NCI-H1105 treated with DMSO at 0.1 percent for 48 hours (cell line): ENCODE measurements around the gene EMC9.
"Not testable (repeated sequence)": the region's sequence is repeated elsewhere in the genome, so short reads cannot be mapped to it uniquely, and the experiment has no call there.

Experiments
- DNase-seq: peaks from one replicate; lab custom pipeline; 2025; lab: John Stamatoyannopoulos, UW

Gene EMC9

GRCh38 chr14:24108336-24108874 lies 33.0 kb downstream of the EMC9 start:
- DNase-seq = no peak

GRCh38 chr14:24106672-24107271 lies 34.6 kb downstream of the EMC9 start:
- DNase-seq = no peak

- not testable (repeated sequence) for DNase-seq
Measured at GRCh38 chr14:24105609-24106239, 35.7 kb downstream of the EMC9 start.

GRCh38 chr14:24103451-24103850 lies 37.9 kb downstream of the EMC9 start:
- no peak for DNase-seq

DNA sequence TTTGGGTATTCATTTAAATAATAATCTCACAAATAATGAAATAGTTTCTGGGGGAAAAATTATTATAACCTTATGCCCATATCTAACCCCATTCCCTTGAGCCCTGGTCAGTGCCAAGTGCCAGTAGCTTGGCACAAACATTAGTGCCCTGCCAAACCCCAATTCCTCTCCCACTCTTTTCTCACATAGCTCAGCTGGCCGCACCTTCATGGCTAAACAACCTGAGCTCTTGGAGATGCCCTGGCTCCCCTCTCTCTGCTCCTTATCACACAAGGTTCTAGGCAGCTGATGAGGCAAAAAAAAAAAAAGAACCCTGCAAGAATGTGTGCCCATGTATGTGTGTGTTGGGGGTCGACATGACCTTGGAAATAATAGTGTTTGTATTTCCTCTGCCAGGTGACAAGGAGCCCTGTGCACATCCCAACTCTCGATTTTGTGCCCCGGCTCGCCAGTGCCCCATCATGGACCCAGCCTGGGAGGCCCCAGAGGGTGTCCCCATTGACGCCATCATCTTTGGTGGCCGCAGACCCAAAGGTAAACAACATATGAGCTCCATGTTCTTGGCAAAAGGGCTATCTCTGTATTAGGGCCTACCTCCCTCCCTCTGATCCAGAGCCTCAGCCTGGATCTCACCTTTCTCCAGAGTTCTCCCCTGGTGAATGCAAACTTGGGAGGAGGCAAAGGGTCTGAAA lies 38.9 kb downstream of the EMC9 start:
- DNase-seq = no peak

GRCh38 chr14:24100982-24101494 lies 40.4 kb downstream of the EMC9 start:
- DNase-seq = no peak

DNA sequence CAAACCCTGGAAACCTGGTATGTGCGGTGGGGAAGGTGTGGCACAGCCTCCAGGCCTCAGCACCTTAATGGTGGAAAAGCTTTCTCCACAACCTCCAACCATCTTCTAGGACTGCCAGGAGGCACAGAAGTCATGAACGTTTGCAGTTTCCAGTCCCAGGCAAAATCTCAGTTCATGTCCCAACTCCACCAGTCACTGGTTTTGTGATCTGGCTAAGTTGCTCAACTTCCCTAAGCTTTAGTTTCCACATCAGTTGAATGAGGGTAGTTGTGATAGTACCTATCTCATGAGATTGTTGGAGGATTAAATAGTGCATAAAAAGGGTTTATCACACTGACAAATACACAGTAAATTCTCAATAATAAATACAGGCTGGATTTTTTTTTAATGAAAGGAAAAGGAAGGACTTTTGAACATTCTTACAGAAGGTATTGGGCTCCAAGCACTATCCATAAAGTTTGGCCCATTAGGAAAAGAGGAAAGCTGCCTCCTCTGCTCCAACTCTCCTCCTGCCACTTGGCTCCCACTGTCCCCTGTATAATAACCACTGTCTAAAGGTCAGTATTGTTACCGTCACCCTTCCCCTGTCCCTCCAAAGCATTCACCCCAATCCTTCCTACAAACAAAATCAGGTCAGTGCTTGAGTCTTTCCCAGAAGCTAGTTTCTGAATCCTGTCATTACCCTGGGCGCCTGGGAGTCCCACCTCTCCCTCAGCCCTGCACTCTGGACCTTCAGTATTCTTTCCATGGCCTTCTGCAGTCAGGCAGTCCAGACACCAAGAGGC lies 41.0 kb downstream of the EMC9 start:
- no peak for DNase-seq

GRCh38 chr14:24098927-24099813 lies 42.2 kb downstream of the EMC9 start:
- DNase-seq = no peak

GRCh38 chr14:24098229-24098926 lies 43.0 kb downstream of the EMC9 start:
- DNase-seq = no peak

DNA sequence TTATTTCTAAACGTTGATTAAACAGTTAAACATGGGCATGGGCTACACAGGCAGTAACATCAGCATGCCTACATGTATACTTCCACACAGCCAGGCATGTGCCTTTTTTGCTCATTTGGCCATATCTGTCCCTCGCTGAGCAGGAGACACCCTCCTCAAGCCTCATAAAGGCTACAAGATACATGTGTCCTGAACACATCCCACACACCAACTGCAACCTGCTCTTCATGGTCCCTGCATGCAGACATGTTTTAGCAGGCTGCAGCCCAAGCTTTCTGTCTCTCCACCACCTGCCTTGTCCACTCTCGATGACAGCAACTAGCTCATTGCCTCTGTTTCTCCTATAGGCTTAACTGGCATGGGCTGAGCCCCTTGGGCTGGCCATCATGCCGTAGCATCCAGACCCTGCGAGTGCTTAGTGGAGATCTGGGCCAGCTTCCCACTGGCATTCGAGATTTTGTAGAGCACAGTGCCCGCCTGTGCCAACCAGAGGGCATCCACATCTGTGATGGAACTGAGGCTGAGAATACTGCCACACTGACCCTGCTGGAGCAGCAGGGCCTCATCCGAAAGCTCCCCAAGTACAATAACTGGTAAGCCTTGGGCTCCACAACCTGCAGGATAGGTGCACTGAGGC lies 44.7 kb downstream of the EMC9 start:
- no peak for DNase-seq

- DNase-seq = peak; percentile 4
Measured at GRCh38 chr14:24095271-24096068, 45.9 kb downstream of the EMC9 start.

- no peak for DNase-seq
Measured at GRCh38 chr14:24094841-24095270, 46.5 kb downstream of the EMC9 start.

DNA sequence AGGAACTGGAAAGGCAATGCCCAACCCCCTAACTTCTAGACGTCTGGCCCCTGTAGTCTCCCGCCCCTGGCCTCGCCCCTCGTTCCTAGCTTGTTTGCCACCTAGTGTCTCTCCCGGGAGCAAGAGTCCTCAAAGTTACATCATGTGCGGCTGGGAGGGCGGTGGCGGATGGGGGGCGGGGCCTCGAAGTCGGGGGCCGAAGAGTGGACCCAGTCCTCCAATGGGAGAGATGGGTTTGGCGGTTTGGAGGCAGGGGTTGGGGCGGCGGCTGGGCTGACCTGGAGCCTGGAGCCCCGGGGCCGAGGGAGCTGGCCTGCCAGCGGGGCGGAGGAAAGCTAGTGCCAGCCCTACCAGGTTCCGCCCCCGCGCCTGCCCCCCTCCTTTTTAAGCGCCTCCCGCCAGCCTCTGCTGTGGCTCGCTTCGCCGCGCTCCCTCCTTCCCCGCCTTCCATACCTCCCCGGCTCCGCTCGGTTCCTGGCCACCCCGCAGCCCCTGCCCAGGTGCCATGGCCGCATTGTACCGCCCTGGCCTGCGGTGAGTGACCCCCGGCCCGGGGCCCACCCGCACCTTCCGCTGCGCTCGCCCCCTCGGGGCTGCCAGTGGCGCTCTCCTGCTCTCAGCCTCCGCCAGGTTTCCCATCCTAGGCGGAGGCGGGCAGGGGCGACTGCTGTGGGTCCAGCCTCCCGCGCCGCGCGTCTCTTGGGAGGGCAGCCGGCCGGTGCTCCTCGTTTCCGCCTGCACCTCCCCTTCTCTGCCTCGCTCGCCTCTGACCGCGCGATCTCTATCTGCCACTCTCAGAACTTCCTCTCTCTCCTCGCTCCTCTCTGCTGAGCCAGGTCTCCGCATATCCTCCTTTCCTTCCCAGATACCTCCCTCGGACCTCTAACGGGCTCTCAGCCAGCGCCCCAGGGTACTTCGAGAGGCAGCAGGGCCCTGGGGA lies 47.2 kb downstream of the EMC9 start, which contains the start of gene PCK2:
PCK2 (plus strand) TSS at position 411 of the 940 bp plus-strand sequence; CDS start at position 506, 95 bp downstream.
- DNase-seq = peak; percentile 91

GRCh38 chr14:24093207-24093900 lies 48.0 kb downstream of the EMC9 start:
- DNase-seq = no peak

- no peak for DNase-seq
Measured at GRCh38 chr14:24092505-24093206, 48.7 kb downstream of the EMC9 start.

GRCh38 chr14:24092110-24092504 lies 49.3 kb downstream of the EMC9 start:
- no peak for DNase-seq

DNA sequence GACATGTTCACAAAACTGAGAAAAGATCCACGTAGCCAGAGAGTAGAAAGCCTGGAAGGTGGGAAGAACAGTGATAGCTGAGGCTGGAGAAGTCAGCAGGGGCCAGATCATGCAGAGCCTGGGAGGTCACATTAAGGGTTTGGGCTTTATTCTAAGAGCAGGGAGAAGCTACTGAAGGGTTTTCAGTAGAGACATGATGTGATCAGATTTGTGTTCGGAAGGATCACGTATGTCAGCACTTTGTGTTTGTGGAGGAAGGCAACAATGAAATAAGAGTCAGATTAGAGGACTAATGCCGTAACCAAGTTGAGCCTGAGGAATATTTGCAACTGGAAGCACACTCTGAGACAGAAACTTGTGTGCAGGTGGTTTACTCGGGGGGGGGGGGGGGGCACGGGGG lies 51.5 kb downstream of the EMC9 start:
- DNase-seq = no peak
